ENCODE results near the gene UBE2S.
"Not testable (repeated sequence)": the region's sequence is repeated elsewhere in the genome, so short reads cannot be mapped to it uniquely, and the experiment has no call there.

DNA sequence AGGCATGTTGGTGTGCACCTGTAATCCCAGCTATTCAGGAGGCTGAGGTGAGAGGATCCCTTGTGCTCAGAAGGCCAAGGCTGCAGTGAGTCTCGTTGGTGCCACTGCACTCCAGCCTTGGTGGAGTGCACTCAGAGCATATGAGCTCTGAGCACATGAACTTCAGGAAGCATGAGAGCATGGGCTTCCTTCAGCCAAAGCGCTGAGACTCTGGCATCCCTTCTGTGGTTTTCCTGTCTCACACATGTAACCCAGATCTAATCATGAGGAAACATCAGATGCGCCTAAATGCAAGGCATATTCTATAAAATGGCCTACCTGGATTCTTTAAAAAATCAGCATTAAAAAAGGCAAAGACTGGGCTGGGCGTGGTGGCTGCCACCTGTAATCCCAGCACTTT is 13.7 kb upstream of the UBE2S start:
- TF ChIP-seq CTCF, POLR2A (IDR thresholded peaks at IDR 0.05): not testable (repeated sequence)

All from body of pancreas (tissue), 4 donors.